CD14-positive monocyte (primary cell): Measurements from ENCODE around the gene ACSF3. TPM values are rescaled to one million over a fixed set of nuclear protein-coding genes. Genes with fewer than 3 reads are reported as not detected.

Experiments
- DNase-seq, 3 donors: peaks; one replicate each; pipeline ENCODE4 v3.0.0-alpha.2; 2011 to 2022
- H2AFZ ChIP-seq: 2 replicates; pipeline ENCODE4 v1.6.0; 2012; ENCODE audit warnings: mild to moderate bottlenecking, low read depth, low read length, inconsistent platforms; ENCODE audit not compliant: insufficient read depth, poor library complexity, severe bottlenecking
- H3K27ac ChIP-seq, 2 donors: 1 replicate in 1 of 2; 2 replicates in 1 of 2; pipeline ENCODE4 v1.5.1; 2012 to 2013; ENCODE audit warnings: low read length in 2 of 2, control low read depth in 1 of 2, inconsistent platforms in 1 of 2, low read depth in 1 of 2, mild to moderate bottlenecking in 1 of 2
- H3K27me3 ChIP-seq, 2 donors: one replicate each; pipeline versions ENCODE4 v1.6.0 to v1.6.1; 2011 to 2013; ENCODE audit warnings: low read length in 2 of 2; ENCODE audit not compliant: control insufficient read depth in 2 of 2, insufficient read depth in 2 of 2
- H3K36me3 ChIP-seq, 2 donors: replicated peaks in 1 of 2; 1 replicate in 1 of 2; 2 replicates in 1 of 2; pipeline versions ENCODE4 v1.5.1 to v1.6.1; 2012 to 2013; ENCODE audit warnings: low read length in 2 of 2, control low read depth in 1 of 2, inconsistent platforms in 1 of 2, mild to moderate bottlenecking in 1 of 2; ENCODE audit not compliant: insufficient read depth in 2 of 2, control insufficient read depth in 1 of 2
- H3K4me1 ChIP-seq, 2 donors: 1 replicate in 1 of 2; 2 replicates in 1 of 2; pipeline versions ENCODE4 v1.5.1 to v1.6.1; 2012 to 2013; ENCODE audit warnings: low read length in 2 of 2, control low read depth in 1 of 2, inconsistent platforms in 1 of 2, mild to moderate bottlenecking in 1 of 2, moderate library complexity in 1 of 2; ENCODE audit not compliant: insufficient read depth in 2 of 2, control insufficient read depth in 1 of 2
- H3K4me2 ChIP-seq: replicated peaks from 2 replicates; pipeline ENCODE3; 2012; ENCODE audit warnings: low read length, moderate library complexity, mild to moderate bottlenecking; ENCODE audit not compliant: poor library complexity, severe bottlenecking; ENCODE audit errors: extremely low read depth
- H3K4me3 ChIP-seq, 3 experiments: fragments of 200-600 bp in 1 of 3; sonication (generic) in 1 of 3; replicated peaks in 1 of 3; 1 replicate in 2 of 3; 2 replicates in 1 of 3; pipeline ENCODE4 v1.5.1; 2011 to 2013; ENCODE audit warnings: low read length in 3 of 3, mild to moderate bottlenecking in 3 of 3, control low read depth in 2 of 3, low read depth in 2 of 3, inconsistent platforms in 1 of 3, moderate library complexity in 1 of 3
- H3K79me2 ChIP-seq: 2 replicates; pipeline ENCODE4 v1.6.0; 2012; ENCODE audit warnings: mild to moderate bottlenecking, control low read depth, inconsistent platforms, low read length, moderate library complexity; ENCODE audit not compliant: insufficient read depth
- H3K9ac ChIP-seq: 2 replicates; pipeline ENCODE4 v1.6.0; 2017; ENCODE audit warnings: low read length, mild to moderate bottlenecking; ENCODE audit not compliant: insufficient read depth, poor library complexity, severe bottlenecking
- H3K9me3 ChIP-seq, 2 donors: replicated peaks in 1 of 2; 1 replicate in 1 of 2; 2 replicates in 1 of 2; pipeline versions ENCODE4 v1.5.1 to v1.6.1; 2012 to 2013; ENCODE audit warnings: low read length in 2 of 2, control low read depth in 1 of 2; ENCODE audit not compliant: control insufficient read depth in 1 of 2, insufficient read depth in 1 of 2
- H4K20me1 ChIP-seq: 2 replicates; pipeline ENCODE4 v1.6.0; 2012; ENCODE audit warnings: mild to moderate bottlenecking, low read length, control low read depth, moderate library complexity; ENCODE audit not compliant: insufficient read depth
- H3K27ac Mint-ChIP-seq, 7 donors: one replicate each; pipeline ENCODE4 v1.8.0; 2020; ENCODE audit warnings: mild to moderate bottlenecking in 7 of 7, mixed read lengths in 7 of 7, moderate library complexity in 6 of 7, inconsistent platforms in 2 of 7
- H3K27me3 Mint-ChIP-seq, 3 donors: one replicate each; pipeline ENCODE4 v1.8.0; 2021 to 2022; ENCODE audit warnings: low read depth in 3 of 3, mild to moderate bottlenecking in 3 of 3, mixed read lengths in 3 of 3, moderate library complexity in 3 of 3, inconsistent platforms in 1 of 3
- H3K36me3 Mint-ChIP-seq, 2 donors: one replicate each; pipeline ENCODE4 v1.8.0; 2020; ENCODE audit warnings: mixed read lengths in 2 of 2, inconsistent platforms in 1 of 2, mild to moderate bottlenecking in 1 of 2
- H3K4me1 Mint-ChIP-seq: one replicate; pipeline ENCODE4 v1.8.0; 2020; ENCODE audit warnings: mild to moderate bottlenecking, mixed read lengths
- H3K4me3 Mint-ChIP-seq, 2 donors: one replicate each; pipeline ENCODE4 v1.8.0; 2020; ENCODE audit warnings: mild to moderate bottlenecking in 2 of 2, mixed read lengths in 2 of 2, moderate library complexity in 1 of 2
- H3K9me3 Mint-ChIP-seq, 7 donors: one replicate each; pipeline ENCODE4 v1.8.0; 2020 to 2022; ENCODE audit warnings: mixed read lengths in 7 of 7, mild to moderate bottlenecking in 6 of 7, moderate library complexity in 6 of 7, inconsistent platforms in 2 of 7
- CTCF ChIP-seq: fragments of 200-600 bp; IDR thresholded peaks from one replicate; pipeline ENCODE4 v1.8.0; 2022; ENCODE audit warnings: antibody characterized with exemption, mild to moderate bottlenecking
- WGBS: methylation state at CpG from one replicate; pipeline ENCODE4 v1.1.5; 2013; ENCODE audit warnings: missing lambda C conversion rate; ENCODE audit not compliant: insufficient coverage; 5-methylcytosine and 5-hydroxymethylcytosine counted together
- intact Hi-C, 2 donors: fragments of 100-400 bp; cut with micrococcal nuclease; formaldehyde crosslinking; loops; one replicate each; pipeline versions ENCODE4 v1.15.0 to v1.15.1; 2023
- polyA plus RNA-seq, 3 donors: library from polyadenylated mRNA; depleted of rRNA in 1 of 3; unstranded in 2 of 3; stranded (reverse) in 1 of 3; fragments of 300-500 nt in 2 of 3; fragments of >200 nt in 1 of 3; fragmentation: Illumina TruSeq in 2 of 3; gene quantifications; 1 replicate in 2 of 3; 2 replicates in 1 of 3; pipeline ENCODE4 v1.2.3, GENCODE V29; 2012 to 2021

ACSF3 gene
- polyA plus RNA-seq, 3 donors = 23.5 to 26.7 (median 26.4) TPM

- Histone ChIP-seq H3K4me2 (no peak overlapping the region), H3K36me3 (peaks cover 53 to 74% of the 10 kb centered on the region in 2 donors), H3K4me1 (no peaks in the 10 kb centered on the region), H3K27me3 (no peaks in the 10 kb centered on the region), H3K9ac (no peak overlapping the region), H2AFZ (no peak overlapping the region), H4K20me1 (peaks cover 14% of the 10 kb centered on the region), H3K27ac (no peak overlapping the region), H3K9me3 (peaks cover 0 to 3% of the 10 kb centered on the region in 2 donors), H3K4me3 (no peak overlapping the region), H3K79me2 (no peaks in the 10 kb centered on the region)
- H3K27me3 Mint-ChIP-seq = peaks cover 0 to 2% (median 0%) of the 10 kb centered on the region in 3 donors
- H3K4me3 Mint-ChIP-seq = no peak overlapping the region
- no peak overlapping the region for H3K27ac Mint-ChIP-seq
- intact Hi-C loops = no loop called here
- 91% methylated on average over 11 of the region's 11 CpGs for WGBS
- peaks cover 0 to 4% (median 2%) of the 10 kb centered on the region in 7 donors for H3K9me3 Mint-ChIP-seq
- DNase-seq = no peak
- H3K4me1 Mint-ChIP-seq = no peaks in the 10 kb centered on the region
- H3K36me3 Mint-ChIP-seq = peaks cover 44 to 85% of the 10 kb centered on the region in 2 donors
- no peak for TF ChIP-seq CTCF
Observed at GRCh38 chr16:89135166-89135565, 41.5 kb downstream of the ACSF3 start.

- Mint-ChIP-seq H3K9me3 (peaks cover 0 to 2% (median 0%) of the 10 kb centered on the region in 7 donors), H3K4me1 (no peaks in the 10 kb centered on the region), H3K27ac (no peak overlapping the region), H3K4me3 (no peak overlapping the region), H3K36me3 (peaks cover 50 to 85% of the 10 kb centered on the region in 2 donors), H3K27me3 (peaks cover 0 to 2% (median 0%) of the 10 kb centered on the region in 3 donors)
- DNase-seq = no peak
- peaks cover 59 to 75% of the 10 kb centered on the region in 2 donors for H3K36me3 ChIP-seq
- no peaks in the 10 kb centered on the region for H3K4me1 ChIP-seq
- no peaks in the 10 kb centered on the region for H3K27me3 ChIP-seq
- 97% methylated on average over 22 of the region's 35 CpGs for WGBS
- H3K9me3 ChIP-seq = no peaks in the 10 kb centered on the region
- no peaks in the 10 kb centered on the region for H3K79me2 ChIP-seq
- no peak overlapping the region for H3K27ac ChIP-seq
- H3K4me3 ChIP-seq = no peak overlapping the region
- no peak overlapping the region for H3K9ac ChIP-seq
- no peak overlapping the region for H2AFZ ChIP-seq
- intact Hi-C loops = no loop called here
- peaks cover 11% of the 10 kb centered on the region for H4K20me1 ChIP-seq
- no peak overlapping the region for H3K4me2 ChIP-seq
- no peak for TF ChIP-seq CTCF
Observed at GRCh38 chr16:89135971-89136765, 42.5 kb downstream of the ACSF3 start.
